ENCODE measurements around the gene ZRANB1.

Gene ZRANB1

DNA sequence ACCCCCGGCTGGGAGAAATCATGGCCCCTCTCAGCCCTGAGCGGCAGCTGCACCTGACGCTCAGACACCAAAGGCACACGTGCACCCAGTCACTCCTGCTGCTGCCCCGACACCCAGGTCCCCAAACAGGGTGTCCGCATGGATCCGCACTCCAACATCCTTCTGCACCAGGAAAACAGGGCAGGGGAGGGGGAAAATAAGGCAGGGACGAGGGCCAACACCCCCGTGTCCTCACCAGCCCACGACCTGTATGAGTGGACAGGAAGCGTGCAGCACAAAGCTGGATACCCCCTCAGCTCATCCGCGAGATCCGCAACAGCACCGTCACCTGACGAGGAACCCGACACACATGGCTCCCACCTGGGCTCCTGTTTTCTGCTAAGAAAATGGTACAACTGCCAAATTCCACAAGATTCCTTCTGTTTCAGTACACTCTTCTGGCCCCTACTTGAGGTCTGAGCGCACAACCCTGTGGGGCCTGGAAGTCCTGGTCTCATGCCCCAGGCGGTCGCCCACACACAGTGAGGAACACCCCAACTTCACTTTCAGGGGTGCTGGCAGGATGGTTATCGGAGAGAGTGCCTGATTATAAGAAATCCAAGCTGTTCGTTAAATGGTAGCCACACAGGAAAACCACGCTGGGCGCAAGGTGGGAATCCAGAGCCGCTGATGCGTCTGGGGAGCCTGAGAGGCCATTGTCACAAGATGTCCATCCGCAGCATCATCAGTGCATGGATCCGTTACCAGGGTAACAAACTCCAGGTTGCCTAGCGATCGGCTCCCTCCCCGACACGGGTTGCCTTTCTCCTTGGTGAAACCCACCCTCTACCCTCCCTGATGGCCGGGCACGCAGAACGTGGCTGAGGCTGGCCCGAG lies 63.6 kb downstream of the ZRANB1 start:
- H3K4me3 ChIP-seq (ENCODE audit: low read depth, low read length): no peak overlapping the region
- TF ChIP-seq, protein P1, sequence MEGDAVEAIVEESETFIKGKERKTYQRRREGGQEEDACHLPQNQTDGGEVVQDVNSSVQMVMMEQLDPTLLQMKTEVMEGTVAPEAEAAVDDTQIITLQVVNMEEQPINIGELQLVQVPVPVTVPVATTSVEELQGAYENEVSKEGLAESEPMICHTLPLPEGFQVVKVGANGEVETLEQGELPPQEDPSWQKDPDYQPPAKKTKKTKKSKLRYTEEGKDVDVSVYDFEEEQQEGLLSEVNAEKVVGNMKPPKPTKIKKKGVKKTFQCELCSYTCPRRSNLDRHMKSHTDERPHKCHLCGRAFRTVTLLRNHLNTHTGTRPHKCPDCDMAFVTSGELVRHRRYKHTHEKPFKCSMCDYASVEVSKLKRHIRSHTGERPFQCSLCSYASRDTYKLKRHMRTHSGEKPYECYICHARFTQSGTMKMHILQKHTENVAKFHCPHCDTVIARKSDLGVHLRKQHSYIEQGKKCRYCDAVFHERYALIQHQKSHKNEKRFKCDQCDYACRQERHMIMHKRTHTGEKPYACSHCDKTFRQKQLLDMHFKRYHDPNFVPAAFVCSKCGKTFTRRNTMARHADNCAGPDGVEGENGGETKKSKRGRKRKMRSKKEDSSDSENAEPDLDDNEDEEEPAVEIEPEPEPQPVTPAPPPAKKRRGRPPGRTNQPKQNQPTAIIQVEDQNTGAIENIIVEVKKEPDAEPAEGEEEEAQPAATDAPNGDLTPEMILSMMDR (IDR thresholded peaks at IDR 0.05; ENCODE audit: borderline replicate concordance, insufficient read depth, low read depth, low read length): no peak

DNA sequence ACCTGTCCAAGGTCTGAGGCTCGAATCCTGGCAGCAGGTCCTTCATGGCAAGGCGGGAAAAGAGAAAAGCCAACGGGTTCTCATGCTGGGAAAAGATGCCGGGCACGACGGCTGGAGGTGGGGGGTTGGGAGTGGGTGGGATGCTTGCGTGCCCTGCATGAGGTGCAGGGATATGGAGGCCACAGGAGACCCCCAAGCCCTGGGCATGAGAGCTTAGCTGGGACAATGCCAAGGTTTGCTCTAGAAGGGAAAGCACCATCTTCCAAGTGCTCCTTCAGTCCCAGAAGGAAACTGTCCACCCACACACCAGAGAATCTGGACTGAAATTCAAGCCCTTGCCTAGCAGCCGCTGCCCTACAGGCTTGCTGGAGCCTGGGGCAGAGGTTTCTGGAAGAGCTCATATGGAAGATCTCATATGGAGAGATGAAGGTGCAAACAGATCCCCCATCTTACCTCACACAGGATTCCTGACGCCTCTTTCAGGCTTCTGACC lies 64.3 kb downstream of the ZRANB1 start:
- H3K4me3 ChIP-seq (ENCODE audit: low read depth, low read length): no peak overlapping the region
- TF ChIP-seq, protein P1 (IDR thresholded peaks at IDR 0.05; ENCODE audit: borderline replicate concordance, insufficient read depth, low read depth, low read length): no peak

DNA sequence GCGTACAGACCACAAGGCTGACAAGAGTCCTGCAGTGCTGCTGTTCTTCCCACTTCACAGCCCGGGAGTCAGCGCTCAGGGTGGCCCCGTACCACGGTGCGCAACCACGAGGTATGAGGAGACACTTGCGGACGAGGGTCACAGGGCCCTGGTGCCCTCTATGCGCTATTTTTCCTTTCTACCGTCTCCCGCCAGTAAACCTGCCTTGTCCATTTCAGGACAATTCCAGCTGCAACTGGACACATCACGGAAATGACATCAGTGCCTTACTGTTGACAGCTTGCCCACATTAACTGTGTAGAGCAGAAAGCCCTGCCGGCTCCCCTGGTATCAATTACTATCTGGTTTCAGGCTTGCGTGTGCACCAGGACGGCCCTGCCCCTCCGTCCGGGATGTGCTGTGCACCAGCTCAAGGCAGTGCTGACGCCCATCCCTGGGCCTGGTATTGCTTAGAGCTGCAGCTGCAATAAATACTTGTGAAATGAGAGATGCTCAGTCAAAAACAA lies 65.1 kb downstream of the ZRANB1 start:
- TF ChIP-seq, protein P1 (IDR thresholded peaks at IDR 0.05; ENCODE audit: borderline replicate concordance, insufficient read depth, low read depth, low read length): no peak
- no peak overlapping the region for H3K4me3 ChIP-seq (ENCODE audit: low read depth, low read length)

DNA sequence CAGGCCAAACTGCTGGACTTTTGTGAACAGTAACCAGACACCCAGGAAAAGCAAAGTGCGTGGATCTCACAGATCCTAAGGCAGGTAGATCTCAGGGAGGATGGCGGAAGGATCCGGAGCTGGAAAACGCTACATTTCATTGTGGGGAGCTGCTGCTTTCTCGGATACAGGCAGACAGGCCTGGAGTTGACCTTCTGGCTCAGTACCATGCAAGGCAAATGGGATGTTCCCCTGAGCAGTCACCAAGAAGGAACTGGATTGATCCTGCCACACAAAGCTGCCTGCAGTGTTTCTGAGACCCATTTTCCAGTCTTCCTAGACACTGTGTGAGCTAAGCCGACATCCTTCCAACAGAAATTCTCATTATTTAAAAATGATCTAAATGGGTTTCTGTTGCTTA lies 65.5 kb downstream of the ZRANB1 start:
- TF ChIP-seq, protein P1 (IDR thresholded peaks at IDR 0.05; ENCODE audit: borderline replicate concordance, insufficient read depth, low read depth, low read length): no peak

DNA sequence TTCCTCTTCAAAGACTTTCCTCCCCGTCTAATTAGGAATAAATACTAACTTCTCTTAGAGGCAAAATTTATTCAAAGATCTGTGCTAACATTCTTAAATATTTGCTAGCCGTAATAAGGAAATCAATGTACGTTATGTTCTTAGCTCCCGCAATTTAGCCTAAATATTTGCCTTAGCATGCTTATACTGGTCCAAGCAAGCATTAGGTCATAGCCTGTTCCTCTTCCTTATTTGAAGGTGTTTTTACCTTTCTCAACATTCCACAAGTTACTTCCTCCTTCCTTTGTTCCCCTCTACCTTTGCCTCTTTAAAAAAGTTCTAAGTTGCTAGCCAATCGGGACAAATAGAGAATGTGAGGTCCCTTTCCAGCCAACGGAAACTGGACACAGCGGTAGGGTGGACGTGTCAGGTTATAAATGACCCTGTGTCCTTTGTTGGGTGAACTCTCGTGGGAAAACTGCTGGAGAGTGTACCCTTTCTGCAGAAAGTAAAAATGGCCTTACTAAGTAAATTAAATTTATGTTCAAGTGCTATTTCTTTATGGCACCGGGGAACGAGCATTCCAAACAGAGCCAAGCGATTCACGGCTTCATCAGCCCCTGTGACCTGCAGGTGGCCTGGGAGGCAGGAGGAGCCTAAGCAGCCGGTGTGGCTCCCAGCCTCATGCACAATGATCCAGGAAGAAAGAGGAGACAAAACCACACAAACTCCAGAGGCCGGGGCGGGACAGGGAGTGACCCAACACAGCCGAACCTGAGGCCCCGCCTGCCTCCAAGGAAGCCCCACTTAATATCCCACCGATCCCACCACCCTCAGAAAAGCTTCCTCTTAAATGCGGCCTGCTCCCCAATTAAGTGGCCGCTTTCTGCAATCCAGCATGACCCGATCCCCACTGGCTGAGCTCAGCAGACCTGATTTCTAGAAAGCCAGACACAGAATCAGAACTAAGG lies 67.0 kb downstream of the ZRANB1 start:
- TF ChIP-seq, protein P1 (IDR thresholded peaks at IDR 0.05; ENCODE audit: borderline replicate concordance, insufficient read depth, low read depth, low read length): no peak
- H3K4me3 ChIP-seq (ENCODE audit: low read depth, low read length): no peak overlapping the region

More for the DNA sequence above, 65.5 kb downstream of the ZRANB1 start:
- H3K4me3 ChIP-seq (ENCODE audit: low read depth, low read length): no peak overlapping the region

DNA sequence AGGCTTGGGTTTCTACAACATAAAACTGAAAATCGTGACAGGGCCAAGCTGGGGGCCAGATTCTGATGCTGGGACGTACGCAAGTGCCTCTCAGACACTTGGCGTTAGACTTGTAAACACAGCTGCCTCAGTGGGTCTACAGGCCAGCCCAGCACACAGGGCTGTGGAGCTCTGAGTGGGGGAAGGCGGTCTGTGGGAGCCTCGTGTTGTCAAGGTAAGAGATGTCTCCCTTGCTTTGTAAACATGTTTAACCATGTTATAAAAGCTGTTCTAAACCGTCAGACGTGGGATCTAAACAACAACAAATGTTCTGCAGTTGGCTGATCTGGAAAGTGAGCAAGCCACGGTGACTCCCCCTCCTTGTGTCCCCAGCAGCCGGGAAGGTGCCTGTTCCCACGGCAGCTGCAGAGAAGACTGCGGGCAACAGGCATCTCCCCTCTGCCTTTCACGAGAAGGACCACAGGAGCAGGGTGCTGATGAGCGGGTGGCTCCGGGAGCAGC lies 67.8 kb downstream of the ZRANB1 start:
- TF ChIP-seq, protein P1 (IDR thresholded peaks at IDR 0.05; ENCODE audit: borderline replicate concordance, insufficient read depth, low read depth, low read length): no peak
- no peak overlapping the region for H3K4me3 ChIP-seq (ENCODE audit: low read depth, low read length)
